HepG2 (cell line): ENCODE data around the gene TRMT112. TPM values are rescaled to one million over a fixed set of nuclear protein-coding genes. Genes with fewer than 3 reads are reported as not detected.

Experiments used
- FLYWCH1 ChIP-seq: sonication (generic); formaldehyde crosslinking; IDR thresholded peaks from 2 replicates; pipeline ENCODE4 v1.8.1; 2023; ENCODE audit warnings: mild to moderate bottlenecking, missing genetic modification reagents
- GTF2F1 ChIP-seq: fragments of 150-350 bp; IDR thresholded peaks from 2 replicates; pipeline ENCODE4 v1.6.1; 2014; ENCODE audit warnings: low read length
- HHEX ChIP-seq: IDR thresholded peaks from 2 replicates; pipeline ENCODE4 v1.6.1; 2016; ENCODE audit warnings: control low read depth
- KDM2A ChIP-seq: sonication (generic); formaldehyde crosslinking; IDR thresholded peaks from 2 replicates; pipeline ENCODE4 v1.4.0; 2020; ENCODE audit warnings: low read depth, missing genetic modification reagents, borderline replicate concordance
- MTA1 ChIP-seq: sonication (generic); formaldehyde crosslinking; IDR thresholded peaks from 2 replicates; pipeline ENCODE4 v1.4.0; 2020; ENCODE audit warnings: missing genetic modification reagents, mild to moderate bottlenecking, borderline replicate concordance
- SNAPC4 ChIP-seq: sonication (generic); formaldehyde crosslinking; IDR thresholded peaks from 2 replicates; pipeline ENCODE4 v1.4.0; 2020; ENCODE audit warnings: mild to moderate bottlenecking, missing genetic modification reagents
- TBP ChIP-seq: sonication (generic); formaldehyde crosslinking; IDR thresholded peaks from 2 replicates; pipeline ENCODE4 v1.5.0; 2020; ENCODE audit warnings: missing genetic modification reagents
- TEAD3 ChIP-seq: optimal IDR thresholded peaks from 2 replicates; pipeline ENCODE3; 2016; ENCODE audit warnings: borderline replicate concordance
- U2AF2 ChIP-seq: fragments of 200-400 bp; formaldehyde crosslinking; IDR thresholded peaks from 2 replicates; pipeline ENCODE4 v1.6.1; 2017; ENCODE audit warnings: low read depth, mild to moderate bottlenecking, low read length
- ZNF138 ChIP-seq: sonication (generic); formaldehyde crosslinking; IDR thresholded peaks from 2 replicates; pipeline ENCODE4 v1.5.0; 2020; ENCODE audit warnings: mild to moderate bottlenecking, low read depth, missing genetic modification reagents
- ZNF605 ChIP-seq: sonication (generic); formaldehyde crosslinking; IDR thresholded peaks from 2 replicates; pipeline ENCODE4 v1.8.0; 2022; ENCODE audit warnings: mild to moderate bottlenecking, missing genetic modification reagents
- ZNF710 ChIP-seq: sonication (generic); formaldehyde crosslinking; IDR thresholded peaks from 2 replicates; pipeline ENCODE4 v1.5.0; 2020; ENCODE audit warnings: mild to moderate bottlenecking, missing genetic modification reagents, borderline replicate concordance
- ZNF737 ChIP-seq: sonication (generic); formaldehyde crosslinking; IDR thresholded peaks from 2 replicates; pipeline ENCODE4 v1.5.0; 2020; ENCODE audit warnings: missing genetic modification reagents, mild to moderate bottlenecking, borderline replicate concordance
- ZSCAN21 ChIP-seq: sonication (generic); formaldehyde crosslinking; IDR thresholded peaks from 2 replicates; pipeline ENCODE4 v1.8.0; 2022; ENCODE audit warnings: mild to moderate bottlenecking, missing genetic modification reagents, moderate library complexity, borderline replicate concordance
- polyA plus RNA-seq, 8 experiments: library from polyadenylated mRNA; depleted of rRNA in 3 of 8; stranded (reverse) in 7 of 8; unstranded in 1 of 8; fragments of >200 nt; fragmentation: Illumina TruSeq in 4 of 8; extraction: Trizol in 4 of 8; gene quantifications; 2 replicates each; pipeline versions ENCODE4 v1.2.1 to v1.2.3, GENCODE V29; 2011 to 2016; ENCODE audit warnings: low read depth in 4 of 8, missing spikeins in 1 of 8, mixed read lengths in 1 of 8; ENCODE audit not compliant: insufficient read depth in 1 of 8
- total RNA-seq, 5 experiments: library from RNA; depleted of rRNA; stranded (reverse); fragments of >200 nt; fragmentation: Illumina TruSeq; extraction: Trizol; gene quantifications; 2 replicates each; pipeline ENCODE4 v1.2.3, GENCODE V29; 2016; ENCODE audit warnings: low read depth in 1 of 5
- TF ChIP-seq, protein P1 (sequence below): sonication (generic); formaldehyde crosslinking; IDR thresholded peaks from 2 replicates; pipeline ENCODE4 v1.4.0; 2020; ENCODE audit warnings: mild to moderate bottlenecking, missing genetic modification reagents
- TF ChIP-seq, protein P2 (sequence below): sonication (generic); formaldehyde crosslinking; IDR thresholded peaks from 2 replicates; pipeline ENCODE4 v1.4.0; 2020; ENCODE audit warnings: low read depth, missing genetic modification reagents

Gene TRMT112
- total and polyA plus RNA-seq, 2 of the 13 experiments (the other 11 are each of a cell fraction or from before 2014, with no cell fraction given): 186 to 409 TPM

GRCh38 chr11:64317961-64318765 is 804 bp upstream of the TRMT112 start, which contains the start of gene PRDX5 (continued):
- TF ChIP-seq, protein P1, sequence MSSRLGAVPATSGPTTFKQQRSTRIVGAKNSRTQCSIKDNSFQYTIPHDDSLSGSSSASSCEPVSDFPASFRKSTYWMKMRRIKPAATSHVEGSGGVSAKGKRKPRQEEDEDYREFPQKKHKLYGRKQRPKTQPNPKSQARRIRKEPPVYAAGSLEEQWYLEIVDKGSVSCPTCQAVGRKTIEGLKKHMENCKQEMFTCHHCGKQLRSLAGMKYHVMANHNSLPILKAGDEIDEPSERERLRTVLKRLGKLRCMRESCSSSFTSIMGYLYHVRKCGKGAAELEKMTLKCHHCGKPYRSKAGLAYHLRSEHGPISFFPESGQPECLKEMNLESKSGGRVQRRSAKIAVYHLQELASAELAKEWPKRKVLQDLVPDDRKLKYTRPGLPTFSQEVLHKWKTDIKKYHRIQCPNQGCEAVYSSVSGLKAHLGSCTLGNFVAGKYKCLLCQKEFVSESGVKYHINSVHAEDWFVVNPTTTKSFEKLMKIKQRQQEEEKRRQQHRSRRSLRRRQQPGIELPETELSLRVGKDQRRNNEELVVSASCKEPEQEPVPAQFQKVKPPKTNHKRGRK: no peak
- TF ChIP-seq, protein P2, sequence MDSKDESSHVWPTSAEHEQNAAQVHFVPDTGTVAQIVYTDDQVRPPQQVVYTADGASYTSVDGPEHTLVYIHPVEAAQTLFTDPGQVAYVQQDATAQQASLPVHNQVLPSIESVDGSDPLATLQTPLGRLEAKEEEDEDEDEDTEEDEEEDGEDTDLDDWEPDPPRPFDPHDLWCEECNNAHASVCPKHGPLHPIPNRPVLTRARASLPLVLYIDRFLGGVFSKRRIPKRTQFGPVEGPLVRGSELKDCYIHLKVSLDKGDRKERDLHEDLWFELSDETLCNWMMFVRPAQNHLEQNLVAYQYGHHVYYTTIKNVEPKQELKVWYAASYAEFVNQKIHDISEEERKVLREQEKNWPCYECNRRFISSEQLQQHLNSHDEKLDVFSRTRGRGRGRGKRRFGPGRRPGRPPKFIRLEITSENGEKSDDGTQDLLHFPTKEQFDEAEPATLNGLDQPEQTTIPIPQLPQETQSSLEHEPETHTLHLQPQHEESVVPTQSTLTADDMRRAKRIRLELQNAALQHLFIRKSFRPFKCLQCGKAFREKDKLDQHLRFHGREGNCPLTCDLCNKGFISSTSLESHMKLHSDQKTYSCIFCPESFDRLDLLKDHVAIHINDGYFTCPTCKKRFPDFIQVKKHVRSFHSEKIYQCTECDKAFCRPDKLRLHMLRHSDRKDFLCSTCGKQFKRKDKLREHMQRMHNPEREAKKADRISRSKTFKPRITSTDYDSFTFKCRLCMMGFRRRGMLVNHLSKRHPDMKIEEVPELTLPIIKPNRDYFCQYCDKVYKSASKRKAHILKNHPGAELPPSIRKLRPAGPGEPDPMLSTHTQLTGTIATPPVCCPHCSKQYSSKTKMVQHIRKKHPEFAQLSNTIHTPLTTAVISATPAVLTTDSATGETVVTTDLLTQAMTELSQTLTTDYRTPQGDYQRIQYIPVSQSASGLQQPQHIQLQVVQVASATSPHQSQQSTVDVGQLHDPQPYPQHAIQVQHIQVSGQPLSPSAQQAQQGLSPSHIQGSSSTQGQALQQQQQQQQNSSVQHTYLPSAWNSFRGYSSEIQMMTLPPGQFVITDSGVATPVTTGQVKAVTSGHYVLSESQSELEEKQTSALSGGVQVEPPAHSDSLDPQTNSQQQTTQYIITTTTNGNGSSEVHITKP (CRISPR knock-in tag): no peak
- TF ChIP-seq ZNF737 (CRISPR knock-in tag) (no peak), TBP (CRISPR knock-in tag) (no peak), ZSCAN21 (CRISPR knock-in tag) (peak; percentile 46; the same call in 1 of the 2 replicates), U2AF2 (no peak), ZNF138 (CRISPR knock-in tag) (peak; percentile 81; the same call in 1 of the 2 replicates), FLYWCH1 (CRISPR knock-in tag) (no peak), MTA1 (0 out of 2 replicates have a peak, but pooled peaks have one; percentile 38), GTF2F1 (no peak), HHEX (CRISPR knock-in tag) (no peak), TEAD3 (CRISPR knock-in tag) (no peak), KDM2A (CRISPR knock-in tag) (no peak), ZNF710 (CRISPR knock-in tag) (0 out of 2 replicates have a peak, but pooled peaks have one; percentile 35), ZNF605 (CRISPR knock-in tag) (no peak), SNAPC4 (CRISPR knock-in tag) (peak; percentile 25; the same call in 1 of the 2 replicates)
